Neural cell (in vitro differentiated cells): ENCODE measurements around the gene VTI1B. TPM values are rescaled to one million over a fixed set of nuclear protein-coding genes. Genes with fewer than 3 reads are reported as not detected.
A peak's percentile ranks its signal among the peaks of the same experiment; 100 is the strongest.

Experiments used
- H2AFZ ChIP-seq: fragments of 200-600, 300-800 bp; sonication (generic), shearing (Covaris generic); 2 replicates; pipeline ENCODE4 v1.6.0; 2014; ENCODE audit warnings: low read depth, mild to moderate bottlenecking, antibody characterized with exemption, low read length, moderate library complexity
- H3F3A ChIP-seq: fragments of 200-600 bp; shearing (Covaris generic); 2 replicates; pipeline ENCODE4 v1.6.1; 2016; ENCODE audit warnings: mild to moderate bottlenecking, moderate library complexity, mixed read lengths, antibody characterized with exemption, low read length; ENCODE audit not compliant: insufficient read depth, poor library complexity, severe bottlenecking
- H3K27ac ChIP-seq: fragments of 200-600, 300-800 bp; sonication (generic), shearing (Covaris generic); 2 replicates; pipeline ENCODE4 v1.5.1; 2014; ENCODE audit warnings: mild to moderate bottlenecking, low read length, moderate library complexity
- H3K27me3 ChIP-seq: fragments of 300-800, 200-600 bp; sonication (generic), shearing (Covaris generic); 2 replicates; pipeline ENCODE4 v1.6.0; 2014; ENCODE audit warnings: mild to moderate bottlenecking, low read depth, low read length, moderate library complexity; ENCODE audit not compliant: insufficient read depth
- H3K36me3 ChIP-seq: fragments of 300-800, 200-600 bp; sonication (generic), shearing (Covaris generic); 2 replicates; pipeline ENCODE4 v1.5.1; 2014; ENCODE audit warnings: mild to moderate bottlenecking, antibody characterized with exemption, low read length, moderate library complexity; ENCODE audit not compliant: insufficient read depth
- H3K4me2 ChIP-seq: fragments of 300-800, 200-600 bp; sonication (generic), shearing (Covaris generic); 2 replicates; pipeline ENCODE4 v1.6.0; 2014; ENCODE audit warnings: mild to moderate bottlenecking, low read length
- H3K4me3 ChIP-seq: fragments of 300-800, 200-600 bp; sonication (generic), shearing (Covaris generic); 2 replicates; pipeline ENCODE4 v1.5.1; 2014; ENCODE audit warnings: mild to moderate bottlenecking, low read length, moderate library complexity
- H3K79me2 ChIP-seq: fragments of 200-600 bp; shearing (Covaris generic); replicated peaks from 2 replicates; pipeline ENCODE4 v1.6.0; 2014; ENCODE audit warnings: mild to moderate bottlenecking, low read length, moderate library complexity; ENCODE audit not compliant: insufficient read depth
- H3K9ac ChIP-seq: fragments of 300-800, 200-600 bp; sonication (generic), shearing (Covaris generic); 2 replicates; pipeline ENCODE4 v1.6.1; 2016; ENCODE audit warnings: mild to moderate bottlenecking, low read length, mixed read lengths
- H3K9me2 ChIP-seq: fragments of 200-600 bp; shearing (Covaris generic); 2 replicates; pipeline ENCODE4 v1.6.1; 2016; ENCODE audit warnings: mild to moderate bottlenecking, low read length, mixed read lengths; ENCODE audit not compliant: insufficient read depth
- H3K9me3 ChIP-seq: fragments of 200-600, 300-800 bp; sonication (generic), shearing (Covaris generic); 2 replicates; pipeline ENCODE4 v1.6.1; 2016; ENCODE audit warnings: mild to moderate bottlenecking, mixed run types, low read length, moderate library complexity, mixed read lengths
- H4K20me1 ChIP-seq: fragments of 200-600 bp; shearing (Covaris generic); 2 replicates; pipeline ENCODE4 v1.6.1; 2016; ENCODE audit warnings: mild to moderate bottlenecking, mixed run types; ENCODE audit not compliant: insufficient read depth
- EP300 ChIP-seq: fragments of 450-650 bp; conservative IDR thresholded peaks from 2 replicates; pipeline ENCODE4 v1.6.1; 2014; ENCODE audit warnings: antibody characterized with exemption, mild to moderate bottlenecking, moderate library complexity; ENCODE audit not compliant: poor library complexity, severe bottlenecking
- EZH2 ChIP-seq: fragments of 200-600, 300-800 bp; shearing (Covaris generic), sonication (generic); IDR thresholded peaks from 2 replicates; pipeline ENCODE4 v1.6.1; 2014; ENCODE audit warnings: antibody characterized with exemption, low read length, borderline replicate concordance, mild to moderate bottlenecking; ENCODE audit not compliant: insufficient read depth, poor library complexity, severe bottlenecking
- MXI1 ChIP-seq: fragments of 450-650 bp; conservative IDR thresholded peaks from 2 replicates; pipeline ENCODE4 v1.6.1; 2014; ENCODE audit warnings: antibody characterized with exemption, mild to moderate bottlenecking; ENCODE audit not compliant: poor library complexity, severe bottlenecking
- POLR2AphosphoS5 ChIP-seq: IDR thresholded peaks from 2 replicates; pipeline ENCODE4 v1.6.1; 2012
- RAD21 ChIP-seq: fragments of 450-650 bp; conservative IDR thresholded peaks from 2 replicates; pipeline ENCODE4 v1.6.1; 2014; ENCODE audit warnings: antibody characterized with exemption, mild to moderate bottlenecking, moderate library complexity
- SMC3 ChIP-seq: fragments of 450-650 bp; conservative IDR thresholded peaks from 2 replicates; pipeline ENCODE4 v1.6.1; 2014; ENCODE audit warnings: antibody characterized with exemption, mild to moderate bottlenecking, moderate library complexity; ENCODE audit not compliant: poor library complexity
- TAF1 ChIP-seq: IDR thresholded peaks from 2 replicates; pipeline ENCODE4 v1.6.1; 2012; ENCODE audit warnings: low read depth
- polyA plus RNA-seq: library from polyadenylated mRNA; depleted of rRNA; stranded (reverse); fragments of >200 nt; gene quantifications from 2 replicates; pipeline ENCODE4 v1.2.3, GENCODE V29; 2014
- TF ChIP-seq, protein P1 (sequence below): fragments of 450-650 bp; IDR thresholded peaks from 2 replicates; pipeline ENCODE4 v1.5.1; 2014; ENCODE audit warnings: antibody characterized with exemption, mild to moderate bottlenecking, moderate library complexity; ENCODE audit not compliant: poor library complexity, severe bottlenecking
- TF ChIP-seq, protein P2 (sequence below): IDR thresholded peaks from 2 replicates; pipeline ENCODE4 v1.6.1; 2012; ENCODE audit warnings: borderline replicate concordance

Gene VTI1B
- polyA plus RNA-seq, 1 donor from 2014 or later: 78.6 TPM

DNA sequence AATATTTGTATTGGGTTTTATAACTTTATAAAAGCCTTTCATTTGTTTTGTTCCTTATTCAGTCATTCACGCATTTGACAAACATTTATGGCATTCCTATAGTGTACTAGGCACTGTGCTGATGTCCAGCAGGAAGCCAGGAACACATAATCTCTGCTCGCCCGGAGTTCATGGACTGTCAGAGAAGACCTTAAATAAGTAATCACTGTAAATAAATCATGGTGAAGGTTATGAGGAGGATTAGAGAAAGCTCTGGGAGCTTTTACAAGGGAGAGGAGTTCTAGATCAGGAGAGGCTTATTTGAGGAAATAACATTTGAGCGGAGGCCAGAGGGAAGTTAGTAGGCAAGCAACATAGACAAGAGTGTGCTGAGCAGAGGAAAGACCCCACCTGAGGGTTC, 22.6 kb upstream of the VTI1B start:
- no peaks in the 10 kb centered on the region for H3F3A ChIP-seq
- no peak overlapping the region for H2AFZ ChIP-seq
- H3K4me3 ChIP-seq: no peak overlapping the region
- no peak overlapping the region for H3K4me2 ChIP-seq
- TF ChIP-seq MXI1: no peak
- TF ChIP-seq, protein P1, sequence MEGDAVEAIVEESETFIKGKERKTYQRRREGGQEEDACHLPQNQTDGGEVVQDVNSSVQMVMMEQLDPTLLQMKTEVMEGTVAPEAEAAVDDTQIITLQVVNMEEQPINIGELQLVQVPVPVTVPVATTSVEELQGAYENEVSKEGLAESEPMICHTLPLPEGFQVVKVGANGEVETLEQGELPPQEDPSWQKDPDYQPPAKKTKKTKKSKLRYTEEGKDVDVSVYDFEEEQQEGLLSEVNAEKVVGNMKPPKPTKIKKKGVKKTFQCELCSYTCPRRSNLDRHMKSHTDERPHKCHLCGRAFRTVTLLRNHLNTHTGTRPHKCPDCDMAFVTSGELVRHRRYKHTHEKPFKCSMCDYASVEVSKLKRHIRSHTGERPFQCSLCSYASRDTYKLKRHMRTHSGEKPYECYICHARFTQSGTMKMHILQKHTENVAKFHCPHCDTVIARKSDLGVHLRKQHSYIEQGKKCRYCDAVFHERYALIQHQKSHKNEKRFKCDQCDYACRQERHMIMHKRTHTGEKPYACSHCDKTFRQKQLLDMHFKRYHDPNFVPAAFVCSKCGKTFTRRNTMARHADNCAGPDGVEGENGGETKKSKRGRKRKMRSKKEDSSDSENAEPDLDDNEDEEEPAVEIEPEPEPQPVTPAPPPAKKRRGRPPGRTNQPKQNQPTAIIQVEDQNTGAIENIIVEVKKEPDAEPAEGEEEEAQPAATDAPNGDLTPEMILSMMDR: no peak
- no peak for TF ChIP-seq POLR2AphosphoS5
- TF ChIP-seq RAD21: no peak
- no peak for TF ChIP-seq EZH2
- no peak for TF ChIP-seq TAF1
- TF ChIP-seq EP300: no peak
- TF ChIP-seq, protein P2, sequence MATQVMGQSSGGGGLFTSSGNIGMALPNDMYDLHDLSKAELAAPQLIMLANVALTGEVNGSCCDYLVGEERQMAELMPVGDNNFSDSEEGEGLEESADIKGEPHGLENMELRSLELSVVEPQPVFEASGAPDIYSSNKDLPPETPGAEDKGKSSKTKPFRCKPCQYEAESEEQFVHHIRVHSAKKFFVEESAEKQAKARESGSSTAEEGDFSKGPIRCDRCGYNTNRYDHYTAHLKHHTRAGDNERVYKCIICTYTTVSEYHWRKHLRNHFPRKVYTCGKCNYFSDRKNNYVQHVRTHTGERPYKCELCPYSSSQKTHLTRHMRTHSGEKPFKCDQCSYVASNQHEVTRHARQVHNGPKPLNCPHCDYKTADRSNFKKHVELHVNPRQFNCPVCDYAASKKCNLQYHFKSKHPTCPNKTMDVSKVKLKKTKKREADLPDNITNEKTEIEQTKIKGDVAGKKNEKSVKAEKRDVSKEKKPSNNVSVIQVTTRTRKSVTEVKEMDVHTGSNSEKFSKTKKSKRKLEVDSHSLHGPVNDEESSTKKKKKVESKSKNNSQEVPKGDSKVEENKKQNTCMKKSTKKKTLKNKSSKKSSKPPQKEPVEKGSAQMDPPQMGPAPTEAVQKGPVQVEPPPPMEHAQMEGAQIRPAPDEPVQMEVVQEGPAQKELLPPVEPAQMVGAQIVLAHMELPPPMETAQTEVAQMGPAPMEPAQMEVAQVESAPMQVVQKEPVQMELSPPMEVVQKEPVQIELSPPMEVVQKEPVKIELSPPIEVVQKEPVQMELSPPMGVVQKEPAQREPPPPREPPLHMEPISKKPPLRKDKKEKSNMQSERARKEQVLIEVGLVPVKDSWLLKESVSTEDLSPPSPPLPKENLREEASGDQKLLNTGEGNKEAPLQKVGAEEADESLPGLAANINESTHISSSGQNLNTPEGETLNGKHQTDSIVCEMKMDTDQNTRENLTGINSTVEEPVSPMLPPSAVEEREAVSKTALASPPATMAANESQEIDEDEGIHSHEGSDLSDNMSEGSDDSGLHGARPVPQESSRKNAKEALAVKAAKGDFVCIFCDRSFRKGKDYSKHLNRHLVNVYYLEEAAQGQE: no peak
- no peak for TF ChIP-seq SMC3
- H4K20me1 ChIP-seq: no peaks in the 10 kb centered on the region
- no peak overlapping the region for H3K27ac ChIP-seq
- no peak overlapping the region for H3K9ac ChIP-seq
- no peaks in the 10 kb centered on the region for H3K27me3 ChIP-seq
- H3K36me3 ChIP-seq: no peaks in the 10 kb centered on the region
- no peaks in the 10 kb centered on the region for H3K9me2 ChIP-seq
- H3K79me2 ChIP-seq: peaks cover 23% of the 10 kb centered on the region
- H3K9me3 ChIP-seq: no peaks in the 10 kb centered on the region

DNA sequence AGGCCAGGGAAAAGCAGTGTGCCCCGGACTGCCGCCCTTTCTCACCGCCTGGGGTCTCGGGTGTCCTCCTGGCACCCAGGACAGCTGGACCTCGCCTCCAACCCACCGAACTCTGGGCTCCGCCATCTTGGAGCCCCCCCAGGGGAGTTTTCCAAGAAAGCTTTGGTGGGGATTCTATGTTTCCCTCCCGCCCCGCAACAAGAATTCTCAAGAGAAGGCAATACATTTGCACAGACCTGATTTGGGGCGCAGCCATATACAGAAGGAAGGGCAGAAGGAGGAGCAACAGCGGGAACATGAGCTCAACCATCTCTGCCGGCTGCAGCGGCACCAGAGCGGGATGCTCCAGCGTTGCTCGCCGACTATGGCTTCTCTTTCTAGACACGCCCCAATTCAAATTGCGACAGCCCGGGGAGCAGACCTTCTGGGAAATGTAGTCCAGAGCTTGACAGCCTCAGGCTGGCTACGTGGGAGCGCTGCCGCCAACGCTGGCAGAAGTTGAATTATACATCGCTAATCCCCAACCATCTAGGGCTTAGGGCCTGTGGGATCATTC, 21.0 kb upstream of the VTI1B start, which contains the start of gene RDH11:
Gene RDH11, minus strand, starts transcription at position 371 of the 556 bp plus-strand sequence. Its CDS starts 61 bp downstream, at position 310.
- H3K9me2 ChIP-seq: no peaks in the 10 kb centered on the region
- H3K4me2 ChIP-seq: peak within 1 kb of the TSS; percentile 31
- TF ChIP-seq, protein P1: peak; percentile 30
- TF ChIP-seq, protein P2: peak; percentile 53
- TF ChIP-seq SMC3 (no peak), EP300 (peak; percentile 46), POLR2AphosphoS5 (peak; percentile 100), MXI1 (peak; percentile 86), EZH2 (no peak), TAF1 (peak; percentile 46), RAD21 (peak; percentile 12)
- peaks cover 37% of the 10 kb centered on the region for H3K79me2 ChIP-seq
- no peaks in the 10 kb centered on the region for H3F3A ChIP-seq
- H3K36me3 ChIP-seq: no peaks in the 10 kb centered on the region
- peak within 1 kb of the TSS; percentile 97 for H3K27ac ChIP-seq
- H4K20me1 ChIP-seq: no peaks in the 10 kb centered on the region
- H3K9me3 ChIP-seq: no peaks in the 10 kb centered on the region
- peak within 1 kb of the TSS; percentile 95 for H3K9ac ChIP-seq
- no peaks in the 10 kb centered on the region for H3K27me3 ChIP-seq
- peak within 1 kb of the TSS; percentile 86 for H2AFZ ChIP-seq
- H3K4me3 ChIP-seq: peak within 1 kb of the TSS; percentile 76
